Stimulated activated CD8-positive, alpha-beta memory T cell treated with anti-CD3 and anti-CD28 coated beads, Interleukin-15, amount 100 ng/mL, for 1 hour (primary cell): ENCODE measurements around the gene CLUH.
A peak's percentile ranks its signal among the peaks of the same experiment; 100 is the strongest.

Experiments used
- DNase-seq: peaks from one replicate; pipeline ENCODE4 v3.0.0-alpha.2; 2020; ENCODE audit warnings: low read depth

Gene CLUH

GRCh38 chr17:2711608-2712299 lies at the start of gene CLUH:
Gene CLUH (minus strand): TSS chr17:2711764. CDS start chr17:2711661, 103 bp downstream.
- DNase-seq = peak; percentile 91

- DNase-seq = no peak
Observed at GRCh38 chr17:2758870-2759269, 47.3 kb upstream of the CLUH start.

- no peak for DNase-seq
Observed at GRCh38 chr17:2755891-2756724, 44.5 kb upstream of the CLUH start.

- no peak for DNase-seq
Observed at GRCh38 chr17:2751491-2751890, 39.9 kb upstream of the CLUH start.

GRCh38 chr17:2750721-2751120 lies 39.2 kb upstream of the CLUH start:
- no peak for DNase-seq

GRCh38 chr17:2749784-2750181 lies 38.2 kb upstream of the CLUH start:
- peak; percentile 41 for DNase-seq

GRCh38 chr17:2749058-2749783 lies 37.7 kb upstream of the CLUH start, which contains the start of gene CCDC92B:
Gene CCDC92B (minus strand): TSS chr17:2749652. CDS start chr17:2735145, 14,507 bp downstream.
- no peak for DNase-seq

- DNase-seq = no peak
Observed at GRCh38 chr17:2745317-2746037, 33.9 kb upstream of the CLUH start.

GRCh38 chr17:2737693-2738092 lies 26.1 kb upstream of the CLUH start:
- DNase-seq = no peak

GRCh38 chr17:2736956-2737355 lies 25.4 kb upstream of the CLUH start:
- DNase-seq = no peak

GRCh38 chr17:2735896-2736295 lies 24.3 kb upstream of the CLUH start:
- no peak for DNase-seq

- DNase-seq = no peak
Observed at GRCh38 chr17:2734939-2735338, 23.4 kb upstream of the CLUH start.

- DNase-seq = no peak
Observed at GRCh38 chr17:2731807-2732206, 20.2 kb upstream of the CLUH start.

- DNase-seq = no peak
Observed at GRCh38 chr17:2730764-2731353, 19.3 kb upstream of the CLUH start.

- DNase-seq = no peak
Observed at GRCh38 chr17:2724784-2725164, 13.2 kb upstream of the CLUH start.

- DNase-seq = no peak
Observed at GRCh38 chr17:2723997-2724783, 12.6 kb upstream of the CLUH start.

- DNase-seq = no peak
Observed at GRCh38 chr17:2723505-2723996, 12.0 kb upstream of the CLUH start.

- DNase-seq = no peak
Observed at GRCh38 chr17:2722611-2723010, 11.0 kb upstream of the CLUH start.

GRCh38 chr17:2721603-2722002 lies 10.0 kb upstream of the CLUH start:
- no peak for DNase-seq

- no peak for DNase-seq
Observed at GRCh38 chr17:2719861-2720260, 8.3 kb upstream of the CLUH start.
